Measurements from ENCODE around the gene EYA2.
"Not testable (repeated sequence)": the region's sequence is repeated elsewhere in the genome, so short reads cannot be mapped to it uniquely, and the experiment has no call there.

EYA2 gene

DNA sequence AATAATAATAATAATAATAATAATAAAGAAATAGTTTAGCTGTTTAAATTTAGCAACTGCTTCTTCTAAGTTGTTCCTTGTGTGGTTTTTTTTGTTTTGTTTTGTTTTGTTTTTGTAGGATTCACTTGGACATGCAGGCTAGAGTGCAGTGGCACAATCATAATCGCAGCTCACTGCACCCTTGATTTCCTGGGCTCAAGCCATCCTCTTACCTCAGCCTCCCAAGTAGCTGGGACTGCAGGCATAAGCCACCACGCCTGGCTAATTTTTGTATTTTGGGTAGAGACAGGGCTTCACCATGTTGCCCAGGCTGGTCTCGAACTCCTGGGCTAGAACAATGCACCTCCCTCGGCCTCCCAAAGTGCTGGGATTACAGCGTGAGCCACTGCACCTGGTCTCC lies 15.3 kb upstream of the EYA2 start:
- H3K4me3 Mint-ChIP-seq: no peak overlapping the region
- peaks cover 20% of the 10 kb centered on the region for H3K27me3 Mint-ChIP-seq
- H3K4me1 Mint-ChIP-seq: no peaks in the 10 kb centered on the region
- no peak for DNase-seq
- no peak overlapping the region for H3K27ac Mint-ChIP-seq
- no peaks in the 10 kb centered on the region for H3K9me3 Mint-ChIP-seq
- ATAC-seq: no peak
- no peaks in the 10 kb centered on the region for H3K36me3 Mint-ChIP-seq (ENCODE audit: low read depth)

DNA sequence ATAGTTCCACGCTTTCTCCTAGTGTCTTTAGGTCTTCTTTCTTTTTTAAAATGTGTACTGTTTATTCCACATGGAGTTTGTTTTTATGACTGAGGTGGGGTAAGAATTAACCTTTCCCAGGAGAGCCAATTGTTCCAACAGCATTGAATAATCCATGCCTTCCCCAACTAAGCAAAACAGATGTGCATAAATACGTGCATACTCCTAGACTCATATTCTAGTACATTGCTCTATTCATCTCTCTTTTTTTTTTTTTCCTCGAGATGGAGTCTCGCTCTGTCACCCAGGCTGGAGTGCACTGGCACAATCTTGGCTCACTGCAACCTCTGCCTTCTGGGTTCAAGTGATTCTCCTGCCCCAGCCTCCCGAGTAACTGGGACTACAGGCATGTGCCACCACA lies 14.7 kb upstream of the EYA2 start:
- DNase-seq; H3K36me3 Mint-ChIP-seq (ENCODE audit: low read depth); H3K4me1 Mint-ChIP-seq; H3K9me3 Mint-ChIP-seq; ATAC-seq; H3K4me3 Mint-ChIP-seq; H3K27ac Mint-ChIP-seq: not testable (repeated sequence)
- H3K27me3 Mint-ChIP-seq: peaks cover 20% of the 10 kb centered on the region

DNA sequence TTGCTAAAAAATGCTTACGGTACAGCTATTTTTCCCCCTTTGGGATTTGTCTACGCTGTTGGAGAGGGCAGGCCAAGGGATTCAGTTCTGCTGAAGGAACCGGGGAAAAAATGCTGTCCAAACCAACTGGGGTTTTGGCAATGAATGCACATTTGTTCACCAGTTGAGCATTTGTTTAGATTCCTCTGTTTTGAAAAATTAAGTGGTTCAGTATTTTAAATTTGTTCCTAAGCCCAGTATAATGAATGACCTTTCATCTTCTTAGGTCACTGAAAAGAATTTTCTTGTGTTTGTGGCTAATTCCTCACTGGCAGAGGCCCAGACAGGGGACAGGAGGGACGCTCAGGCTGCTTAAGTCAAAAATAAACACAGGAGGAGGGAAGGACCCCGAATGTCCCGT lies 10.8 kb upstream of the EYA2 start:
- no peak overlapping the region for H3K27ac Mint-ChIP-seq
- H3K4me1 Mint-ChIP-seq: no peaks in the 10 kb centered on the region
- no peak overlapping the region for H3K4me3 Mint-ChIP-seq
- no peak for DNase-seq
- H3K36me3 Mint-ChIP-seq (ENCODE audit: low read depth): no peaks in the 10 kb centered on the region
- no peaks in the 10 kb centered on the region for H3K9me3 Mint-ChIP-seq
- no peak for ATAC-seq
- peaks cover 21% of the 10 kb centered on the region for H3K27me3 Mint-ChIP-seq

DNA sequence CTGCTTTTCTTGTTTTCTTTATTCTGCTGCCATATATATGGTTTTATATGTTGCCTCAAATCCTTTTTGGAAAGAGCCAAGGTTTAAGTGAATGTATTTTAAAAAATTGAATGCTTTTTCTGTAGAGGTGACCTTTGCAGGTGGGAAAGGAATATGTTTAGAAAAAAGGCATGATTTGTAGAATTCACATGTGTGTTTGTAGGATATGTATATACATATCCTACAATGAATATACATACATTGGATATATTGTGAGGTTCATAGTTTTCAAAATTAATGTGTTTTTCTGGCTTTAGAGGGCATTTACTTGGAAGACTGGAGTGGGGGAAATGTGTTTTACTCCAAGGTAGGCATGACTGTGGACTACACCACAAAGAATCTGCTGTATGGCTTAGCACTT lies 4.0 kb upstream of the EYA2 start:
- no peaks in the 10 kb centered on the region for H3K9me3 Mint-ChIP-seq
- H3K4me3 Mint-ChIP-seq: no peak overlapping the region
- no peak for DNase-seq
- H3K27me3 Mint-ChIP-seq: peaks cover 29% of the 10 kb centered on the region
- no peak overlapping the region for H3K27ac Mint-ChIP-seq
- H3K36me3 Mint-ChIP-seq (ENCODE audit: low read depth): no peaks in the 10 kb centered on the region
- no peak for ATAC-seq
- no peaks in the 10 kb centered on the region for H3K4me1 Mint-ChIP-seq

DNA sequence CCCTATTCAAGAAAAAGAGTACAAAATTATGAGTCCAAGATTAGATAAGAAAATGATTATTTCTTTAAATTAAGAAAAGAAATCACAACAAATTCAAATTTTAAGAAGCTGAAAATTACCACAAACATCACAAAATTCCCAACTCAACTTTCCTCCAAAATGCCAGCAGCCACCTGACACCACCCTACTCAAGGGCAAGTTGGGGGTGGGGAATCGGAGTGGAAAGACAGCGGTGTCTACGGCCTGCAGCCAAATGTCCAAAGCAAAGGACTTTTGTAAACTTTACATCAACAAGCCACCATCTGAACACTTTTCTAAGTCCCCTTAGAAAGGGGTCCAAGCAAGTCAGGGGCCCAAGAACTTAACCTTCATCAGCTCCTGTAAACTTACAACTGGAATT lies 1.6 kb upstream of the EYA2 start:
- H3K27me3 Mint-ChIP-seq: peaks cover 41% of the 10 kb centered on the region
- H3K4me3 Mint-ChIP-seq: no peak overlapping the region
- no peak for DNase-seq
- no peak overlapping the region for H3K27ac Mint-ChIP-seq
- no peak for ATAC-seq
- no peaks in the 10 kb centered on the region for H3K36me3 Mint-ChIP-seq (ENCODE audit: low read depth)
- H3K9me3 Mint-ChIP-seq: no peaks in the 10 kb centered on the region
- H3K4me1 Mint-ChIP-seq: no peaks in the 10 kb centered on the region

DNA sequence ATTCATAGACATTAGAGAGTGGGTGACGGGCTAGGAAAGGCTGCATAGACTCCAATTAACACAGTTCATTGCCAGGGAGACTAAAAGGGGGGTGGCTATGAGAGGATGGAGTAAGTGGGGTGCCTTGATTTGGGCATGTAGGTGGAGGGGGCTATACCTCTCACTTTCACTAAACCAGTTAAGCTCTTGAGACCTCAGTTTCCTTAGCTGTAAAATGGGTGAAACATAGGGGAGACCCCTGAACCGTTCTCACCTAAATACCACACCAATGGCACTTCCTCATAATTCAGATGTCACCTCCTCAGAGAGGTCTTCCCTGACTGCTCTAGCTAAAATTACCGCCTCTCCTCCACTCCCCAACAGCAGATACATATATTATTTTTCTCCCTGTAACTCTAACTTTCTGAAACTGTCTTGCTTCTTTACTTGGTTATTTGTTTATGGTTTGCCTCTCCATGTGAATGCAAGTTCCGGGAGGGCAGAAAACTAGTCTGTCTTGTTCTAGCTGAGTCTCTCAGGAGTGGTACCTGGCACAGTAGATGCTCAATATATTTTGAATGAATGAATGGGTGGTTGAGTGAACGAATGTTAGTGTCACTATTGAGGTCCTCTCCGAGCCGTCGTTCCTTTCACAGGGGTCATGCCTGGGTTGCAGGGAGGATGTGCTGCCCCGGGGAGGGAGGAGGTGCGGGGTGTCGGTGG lies 615 bp upstream of the EYA2 start:
- H3K27ac Mint-ChIP-seq: no peak overlapping the region
- no peak for ATAC-seq
- no peak overlapping the region for H3K4me3 Mint-ChIP-seq
- H3K9me3 Mint-ChIP-seq: no peaks in the 10 kb centered on the region
- DNase-seq: no peak
- no peaks in the 10 kb centered on the region for H3K4me1 Mint-ChIP-seq
- no peaks in the 10 kb centered on the region for H3K36me3 Mint-ChIP-seq (ENCODE audit: low read depth)
- H3K27me3 Mint-ChIP-seq: peaks cover 47% of the 10 kb centered on the region

DNA sequence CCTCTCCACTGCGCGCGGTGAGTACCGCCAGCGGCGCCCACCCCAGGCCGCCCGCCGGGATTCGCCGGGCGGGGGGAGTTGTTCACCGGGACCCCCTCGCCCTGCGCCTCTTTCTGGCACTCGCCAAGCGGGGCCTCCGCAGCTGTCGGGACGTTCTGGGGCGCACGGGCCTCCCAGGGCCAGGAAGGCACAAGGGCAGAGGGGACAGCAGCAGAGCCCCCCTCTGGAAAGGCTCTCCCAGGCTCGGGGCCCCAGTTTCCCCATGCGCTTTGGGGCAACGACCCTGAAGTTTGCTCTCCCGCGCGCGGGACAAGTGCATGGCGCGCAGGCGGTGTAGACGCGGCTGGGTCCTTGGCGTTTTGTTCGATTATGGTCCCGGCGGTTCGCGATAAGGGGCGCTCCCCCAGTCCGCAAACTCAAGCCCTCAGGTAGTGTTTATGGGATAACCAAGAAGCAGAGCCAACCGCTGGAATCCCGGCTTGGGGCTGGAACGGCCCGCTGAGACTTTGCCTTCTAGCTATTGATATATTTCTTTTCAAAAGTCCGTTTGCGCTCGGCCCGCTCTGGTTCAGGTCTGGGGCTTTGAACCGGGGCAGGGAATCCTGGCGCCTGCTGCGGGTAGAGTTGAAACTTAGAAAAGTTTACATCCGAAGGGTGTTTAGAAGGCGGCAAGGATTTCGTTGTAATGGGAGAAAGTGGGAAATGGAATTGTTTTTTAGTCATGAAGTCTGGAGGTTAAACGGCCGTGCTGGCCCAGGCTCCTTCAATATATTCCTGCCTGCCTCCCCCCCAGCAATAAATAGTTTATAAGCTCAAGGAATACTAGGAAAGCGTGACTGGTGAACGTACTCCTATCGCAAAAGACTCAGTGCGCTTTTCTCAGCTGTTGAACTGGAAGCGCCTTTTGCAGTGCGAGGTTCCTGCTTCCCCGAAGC lies 595 bp downstream of the EYA2 start:
- DNase-seq (no peak), ATAC-seq (no peak)
- Mint-ChIP-seq H3K4me1 (no peaks in the 10 kb centered on the region), H3K27me3 (peaks cover 49% of the 10 kb centered on the region), H3K36me3 (ENCODE audit: low read depth) (no peaks in the 10 kb centered on the region), H3K9me3 (no peaks in the 10 kb centered on the region), H3K4me3 (no peak overlapping the region), H3K27ac (no peak overlapping the region)

DNA sequence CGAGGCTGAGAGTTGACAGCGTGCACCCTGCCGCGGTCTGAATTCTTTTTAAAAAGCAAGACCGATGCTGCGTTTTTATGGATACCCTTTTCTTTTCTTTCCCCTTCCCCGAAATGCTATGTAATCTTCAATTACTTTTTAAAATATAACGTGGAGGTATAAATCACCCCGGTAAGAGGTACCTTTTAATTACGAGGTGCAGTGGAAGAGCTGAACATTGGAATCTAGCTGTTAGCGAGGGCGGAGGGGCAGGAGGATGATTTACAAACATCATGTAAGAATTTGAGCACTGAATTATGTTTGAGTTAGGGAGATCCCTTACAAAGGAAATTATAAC lies 1.2 kb downstream of the EYA2 start:
- ATAC-seq: no peak
- Mint-ChIP-seq H3K4me1 (no peaks in the 10 kb centered on the region), H3K27ac (no peak overlapping the region), H3K9me3 (no peaks in the 10 kb centered on the region), H3K27me3 (peaks cover 49% of the 10 kb centered on the region), H3K4me3 (no peak overlapping the region), H3K36me3 (ENCODE audit: low read depth) (no peaks in the 10 kb centered on the region)
- no peak for DNase-seq

DNA sequence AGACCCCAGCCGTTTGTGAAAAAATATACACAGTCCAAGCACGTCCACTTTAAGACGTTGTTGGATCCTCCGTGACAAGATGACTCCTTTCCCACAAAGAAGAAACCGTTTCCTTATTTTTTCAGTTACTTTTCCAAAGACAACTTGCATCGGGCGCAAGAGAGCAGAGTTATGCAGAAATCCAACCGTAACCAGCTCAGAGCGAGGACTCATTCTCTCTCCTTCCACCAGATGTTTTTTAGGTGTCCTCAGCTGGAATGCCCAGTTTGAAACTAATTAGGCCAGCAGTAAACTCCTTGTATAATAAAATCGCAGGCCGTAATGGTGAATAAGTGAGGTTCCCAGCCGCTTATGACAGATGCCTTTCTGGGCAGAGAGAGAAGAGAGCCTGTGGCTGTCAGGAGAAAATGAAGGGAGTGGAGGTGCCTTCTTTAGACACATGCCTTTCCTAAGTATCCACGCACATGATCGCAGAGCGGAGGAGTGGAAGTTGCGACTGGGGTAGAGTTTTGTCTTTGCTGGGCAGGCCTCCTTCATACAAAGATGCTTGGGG lies 2.8 kb downstream of the EYA2 start:
- peaks cover 46% of the 10 kb centered on the region for H3K27me3 Mint-ChIP-seq
- H3K4me3 Mint-ChIP-seq: no peak overlapping the region
- no peak for DNase-seq
- no peaks in the 10 kb centered on the region for H3K4me1 Mint-ChIP-seq
- H3K9me3 Mint-ChIP-seq: no peaks in the 10 kb centered on the region
- H3K27ac Mint-ChIP-seq: no peak overlapping the region
- no peaks in the 10 kb centered on the region for H3K36me3 Mint-ChIP-seq (ENCODE audit: low read depth)
- no peak for ATAC-seq

DNA sequence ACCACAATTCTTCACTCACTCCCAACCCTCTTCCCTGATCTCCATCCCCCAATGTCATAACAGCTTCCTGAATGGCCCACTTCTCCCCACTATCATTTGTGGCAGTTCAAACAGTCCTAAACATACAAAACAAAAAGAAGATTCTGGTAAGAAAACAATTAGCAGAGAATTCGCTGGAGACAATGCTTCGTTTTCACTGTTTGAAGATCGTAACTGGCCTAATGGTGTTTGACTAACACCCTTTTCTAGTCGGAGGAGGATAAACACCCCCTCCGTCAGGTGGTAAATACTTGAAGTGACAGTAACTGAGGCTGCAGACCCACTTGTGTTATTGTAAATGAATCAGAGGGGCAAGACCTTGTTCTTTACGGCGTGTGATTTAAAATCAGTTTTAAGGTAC lies 3.8 kb downstream of the EYA2 start:
- no peak overlapping the region for H3K4me3 Mint-ChIP-seq
- no peaks in the 10 kb centered on the region for H3K4me1 Mint-ChIP-seq
- no peak overlapping the region for H3K27ac Mint-ChIP-seq
- no peaks in the 10 kb centered on the region for H3K9me3 Mint-ChIP-seq
- H3K36me3 Mint-ChIP-seq (ENCODE audit: low read depth): no peaks in the 10 kb centered on the region
- DNase-seq: no peak
- peaks cover 42% of the 10 kb centered on the region for H3K27me3 Mint-ChIP-seq
- ATAC-seq: no peak

DNA sequence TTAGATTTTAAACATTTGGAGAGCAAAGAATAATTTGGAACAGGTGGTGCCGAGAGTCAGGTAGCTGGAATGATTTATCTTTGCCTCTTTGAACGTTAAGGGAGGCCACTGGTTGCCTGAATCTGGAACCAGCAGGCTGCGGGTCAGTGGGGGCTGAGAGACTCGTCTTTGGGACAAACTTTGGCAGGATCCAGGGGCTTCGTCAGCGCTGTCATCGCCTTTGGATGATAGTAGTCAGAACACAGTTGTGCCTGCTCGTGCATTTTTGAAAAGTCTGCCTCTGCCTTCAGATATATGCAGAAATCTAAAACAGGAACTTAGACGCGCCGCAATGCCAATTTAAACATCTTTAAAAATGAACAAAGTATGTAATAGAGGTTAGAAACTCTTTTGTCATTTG lies 5.0 kb downstream of the EYA2 start:
- Mint-ChIP-seq H3K4me1 (no peaks in the 10 kb centered on the region), H3K27me3 (peaks cover 33% of the 10 kb centered on the region), H3K36me3 (ENCODE audit: low read depth) (no peaks in the 10 kb centered on the region), H3K27ac (no peak overlapping the region), H3K4me3 (no peak overlapping the region), H3K9me3 (no peaks in the 10 kb centered on the region)
- DNase-seq: no peak
- no peak for ATAC-seq

DNA sequence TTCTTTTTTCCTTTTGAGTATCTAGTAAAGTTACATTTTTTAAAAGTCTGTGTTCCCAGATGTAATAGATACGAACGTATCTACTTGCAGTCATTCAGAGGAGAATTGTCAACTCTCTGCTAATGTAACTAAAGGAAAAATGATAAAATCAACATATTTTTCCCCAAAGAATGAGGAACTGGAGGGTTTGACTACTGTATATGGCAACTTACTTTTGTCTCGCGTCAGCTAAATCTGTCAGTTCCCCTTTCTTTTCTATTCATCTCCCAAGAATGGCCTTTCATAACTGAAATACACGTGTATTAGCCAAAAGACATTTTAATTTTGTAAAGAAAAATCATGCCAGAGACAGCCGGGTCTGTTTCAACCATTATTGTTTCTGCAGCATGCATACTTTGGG lies 5.4 kb downstream of the EYA2 start:
- no peak for DNase-seq
- peaks cover 33% of the 10 kb centered on the region for H3K27me3 Mint-ChIP-seq
- H3K4me3 Mint-ChIP-seq: no peak overlapping the region
- H3K36me3 Mint-ChIP-seq (ENCODE audit: low read depth): no peaks in the 10 kb centered on the region
- no peaks in the 10 kb centered on the region for H3K9me3 Mint-ChIP-seq
- no peak overlapping the region for H3K27ac Mint-ChIP-seq
- no peak for ATAC-seq
- no peaks in the 10 kb centered on the region for H3K4me1 Mint-ChIP-seq

DNA sequence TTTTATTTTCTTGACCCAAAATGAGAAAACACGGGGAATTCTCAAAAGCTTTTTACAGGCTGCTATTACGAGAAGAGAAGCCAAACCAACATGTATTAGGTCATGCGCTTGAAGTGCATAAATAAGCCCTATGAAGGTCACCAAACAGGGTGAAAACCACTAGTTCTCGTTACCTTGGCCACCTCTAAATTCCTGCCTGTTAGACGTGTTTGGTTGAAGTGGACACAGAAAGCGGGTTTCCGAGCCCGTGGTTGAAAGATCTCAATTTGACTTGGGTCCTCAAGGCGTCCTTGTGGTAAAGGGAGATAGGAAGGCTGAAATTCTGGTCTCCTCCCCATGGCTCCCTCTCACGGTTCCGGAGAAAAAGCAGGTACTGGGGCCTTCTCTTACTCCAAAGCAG lies 6.2 kb downstream of the EYA2 start:
- peaks cover 28% of the 10 kb centered on the region for H3K27me3 Mint-ChIP-seq

DNA sequence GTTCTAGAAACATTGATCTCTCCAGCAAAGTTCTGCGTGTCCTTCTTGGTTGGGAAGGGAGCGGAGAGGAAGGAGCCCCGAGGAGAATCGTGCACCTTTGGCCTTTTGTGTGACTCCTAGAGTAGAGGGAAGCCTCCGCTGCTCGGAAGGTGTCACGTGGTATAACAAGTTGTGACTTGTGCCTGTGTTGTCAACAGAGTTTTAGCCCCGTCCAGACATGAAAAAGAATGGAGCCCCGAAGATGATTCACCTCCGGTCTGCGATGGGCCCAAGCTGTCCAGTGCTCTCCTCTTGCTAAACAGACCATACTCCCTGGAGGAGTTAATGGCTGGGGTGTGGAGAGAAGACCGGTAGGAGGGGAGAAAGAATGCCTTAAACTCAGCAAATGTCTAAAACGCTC lies 7.0 kb downstream of the EYA2 start:
- no peaks in the 10 kb centered on the region for H3K4me1 Mint-ChIP-seq
- no peak for DNase-seq
- H3K4me3 Mint-ChIP-seq: no peak overlapping the region
- ATAC-seq: no peak
- no peak overlapping the region for H3K27ac Mint-ChIP-seq
- H3K36me3 Mint-ChIP-seq (ENCODE audit: low read depth): no peaks in the 10 kb centered on the region
- H3K9me3 Mint-ChIP-seq: no peaks in the 10 kb centered on the region
- peaks cover 20% of the 10 kb centered on the region for H3K27me3 Mint-ChIP-seq

More for the DNA sequence above, 6.2 kb downstream of the EYA2 start:
- Mint-ChIP-seq H3K4me3 (no peak overlapping the region), H3K27ac (no peak overlapping the region), H3K36me3 (ENCODE audit: low read depth) (no peaks in the 10 kb centered on the region), H3K4me1 (no peaks in the 10 kb centered on the region), H3K9me3 (no peaks in the 10 kb centered on the region)
- ATAC-seq (no peak), DNase-seq (no peak)

DNA sequence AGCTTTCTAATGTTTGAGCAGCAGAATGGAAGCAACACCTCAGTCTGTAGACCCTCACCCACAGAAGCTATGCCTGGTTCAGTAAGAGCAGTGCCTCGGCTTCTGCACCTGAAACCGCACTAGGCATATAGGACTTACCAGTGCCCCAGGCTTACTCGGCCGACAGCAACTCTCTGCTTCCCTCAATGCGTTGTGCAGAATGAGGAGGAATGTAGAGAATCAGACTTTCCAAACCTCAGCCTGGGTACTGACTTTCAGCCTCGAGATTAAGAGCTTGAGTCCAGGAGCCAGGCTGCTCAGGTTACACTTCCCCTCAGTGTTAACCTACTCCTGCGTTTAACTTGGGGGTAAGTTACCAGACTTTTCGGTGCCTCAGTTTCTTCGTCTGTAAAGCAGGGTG lies 8.6 kb downstream of the EYA2 start:
- no peak overlapping the region for H3K4me3 Mint-ChIP-seq
- H3K4me1 Mint-ChIP-seq: no peaks in the 10 kb centered on the region
- DNase-seq (no peak), ATAC-seq (no peak)
- peaks cover 16% of the 10 kb centered on the region for H3K27me3 Mint-ChIP-seq
- H3K36me3 Mint-ChIP-seq (ENCODE audit: low read depth): no peaks in the 10 kb centered on the region
- H3K27ac Mint-ChIP-seq: no peak overlapping the region
- H3K9me3 Mint-ChIP-seq: no peaks in the 10 kb centered on the region
